GM23338 (cell line): Measurements from ENCODE around the gene ATP5MK.

ENCODE experiments used
- CREB1 ChIP-seq: fragments of 250-450 bp; sonication (Bioruptor Pico); IDR thresholded peaks from 2 replicates; pipeline ENCODE4 v1.5.0; 2020; ENCODE audit warnings: low read depth, mild to moderate bottlenecking, moderate library complexity
- CTCF ChIP-seq, 2 experiments: fragments of 200-600 bp in 1 of 2; sonication (generic) in 1 of 2; conservative IDR thresholded peaks; 2 replicates each; pipeline versions ENCODE4 v1.5.1 to v1.6.1; 2016 to 2017; ENCODE audit warnings: antibody characterized with exemption in 2 of 2, low read depth in 2 of 2, mild to moderate bottlenecking in 2 of 2, moderate library complexity in 1 of 2
- ETS1 ChIP-seq: IDR thresholded peaks from 2 replicates; pipeline ENCODE4 v1.6.1; 2016; ENCODE audit warnings: antibody characterized with exemption
- EZH2 ChIP-seq: fragments of 200-600 bp; sonication (generic); IDR thresholded peaks from one replicate; pipeline ENCODE4 v1.8.0; 2017; ENCODE audit warnings: antibody characterized with exemption, mild to moderate bottlenecking, low read depth; ENCODE audit not compliant: unreplicated experiment
- EZH2phosphoT487 ChIP-seq: fragments of 200-600 bp; sonication (generic); IDR thresholded peaks from one replicate; pipeline ENCODE4 v1.8.1; 2018; ENCODE audit warnings: antibody characterized with exemption; ENCODE audit not compliant: unreplicated experiment
- JUNB ChIP-seq: IDR thresholded peaks from one replicate; pipeline ENCODE4 v1.6.1; 2016; ENCODE audit warnings: antibody characterized with exemption; ENCODE audit not compliant: unreplicated experiment
- POLR2AphosphoS5 ChIP-seq: IDR thresholded peaks from 2 replicates; pipeline ENCODE4 v1.6.1; 2016; ENCODE audit warnings: antibody characterized with exemption, low read depth
- ZNF114 ChIP-seq: fragments of 250-450 bp; sonication (Bioruptor Pico); IDR thresholded peaks from 2 replicates; pipeline ENCODE4 v1.5.0; 2020; ENCODE audit warnings: mild to moderate bottlenecking, moderate library complexity
- ZNF331 ChIP-seq: fragments of 250-450 bp; sonication (Bioruptor Pico); IDR thresholded peaks from 2 replicates; pipeline ENCODE4 v1.5.0; 2020; ENCODE audit warnings: low read depth, mild to moderate bottlenecking, moderate library complexity
- TF ChIP-seq, protein P1 (sequence below): IDR thresholded peaks from one replicate; pipeline ENCODE4 v1.6.1; 2018; ENCODE audit warnings: antibody characterized with exemption; ENCODE audit not compliant: unreplicated experiment
- TF ChIP-seq, protein P2 (sequence below): fragments of 250-450 bp; sonication (Bioruptor Pico); IDR thresholded peaks from 2 replicates; pipeline ENCODE4 v1.5.0; 2020; ENCODE audit warnings: mild to moderate bottlenecking, moderate library complexity

- TF ChIP-seq EZH2: no peak
- no peak for TF ChIP-seq CTCF (conservative IDR thresholded peaks at IDR 0.05; ENCODE audit: low read depth in 2 of 2)
- TF ChIP-seq JUNB: no peak
- TF ChIP-seq POLR2AphosphoS5: no peak
- TF ChIP-seq, protein P1, sequence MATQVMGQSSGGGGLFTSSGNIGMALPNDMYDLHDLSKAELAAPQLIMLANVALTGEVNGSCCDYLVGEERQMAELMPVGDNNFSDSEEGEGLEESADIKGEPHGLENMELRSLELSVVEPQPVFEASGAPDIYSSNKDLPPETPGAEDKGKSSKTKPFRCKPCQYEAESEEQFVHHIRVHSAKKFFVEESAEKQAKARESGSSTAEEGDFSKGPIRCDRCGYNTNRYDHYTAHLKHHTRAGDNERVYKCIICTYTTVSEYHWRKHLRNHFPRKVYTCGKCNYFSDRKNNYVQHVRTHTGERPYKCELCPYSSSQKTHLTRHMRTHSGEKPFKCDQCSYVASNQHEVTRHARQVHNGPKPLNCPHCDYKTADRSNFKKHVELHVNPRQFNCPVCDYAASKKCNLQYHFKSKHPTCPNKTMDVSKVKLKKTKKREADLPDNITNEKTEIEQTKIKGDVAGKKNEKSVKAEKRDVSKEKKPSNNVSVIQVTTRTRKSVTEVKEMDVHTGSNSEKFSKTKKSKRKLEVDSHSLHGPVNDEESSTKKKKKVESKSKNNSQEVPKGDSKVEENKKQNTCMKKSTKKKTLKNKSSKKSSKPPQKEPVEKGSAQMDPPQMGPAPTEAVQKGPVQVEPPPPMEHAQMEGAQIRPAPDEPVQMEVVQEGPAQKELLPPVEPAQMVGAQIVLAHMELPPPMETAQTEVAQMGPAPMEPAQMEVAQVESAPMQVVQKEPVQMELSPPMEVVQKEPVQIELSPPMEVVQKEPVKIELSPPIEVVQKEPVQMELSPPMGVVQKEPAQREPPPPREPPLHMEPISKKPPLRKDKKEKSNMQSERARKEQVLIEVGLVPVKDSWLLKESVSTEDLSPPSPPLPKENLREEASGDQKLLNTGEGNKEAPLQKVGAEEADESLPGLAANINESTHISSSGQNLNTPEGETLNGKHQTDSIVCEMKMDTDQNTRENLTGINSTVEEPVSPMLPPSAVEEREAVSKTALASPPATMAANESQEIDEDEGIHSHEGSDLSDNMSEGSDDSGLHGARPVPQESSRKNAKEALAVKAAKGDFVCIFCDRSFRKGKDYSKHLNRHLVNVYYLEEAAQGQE: no peak
- no peak for TF ChIP-seq EZH2phosphoT487
- no peak for TF ChIP-seq CREB1 (CRISPR knock-in tag)
- TF ChIP-seq, protein P2, sequence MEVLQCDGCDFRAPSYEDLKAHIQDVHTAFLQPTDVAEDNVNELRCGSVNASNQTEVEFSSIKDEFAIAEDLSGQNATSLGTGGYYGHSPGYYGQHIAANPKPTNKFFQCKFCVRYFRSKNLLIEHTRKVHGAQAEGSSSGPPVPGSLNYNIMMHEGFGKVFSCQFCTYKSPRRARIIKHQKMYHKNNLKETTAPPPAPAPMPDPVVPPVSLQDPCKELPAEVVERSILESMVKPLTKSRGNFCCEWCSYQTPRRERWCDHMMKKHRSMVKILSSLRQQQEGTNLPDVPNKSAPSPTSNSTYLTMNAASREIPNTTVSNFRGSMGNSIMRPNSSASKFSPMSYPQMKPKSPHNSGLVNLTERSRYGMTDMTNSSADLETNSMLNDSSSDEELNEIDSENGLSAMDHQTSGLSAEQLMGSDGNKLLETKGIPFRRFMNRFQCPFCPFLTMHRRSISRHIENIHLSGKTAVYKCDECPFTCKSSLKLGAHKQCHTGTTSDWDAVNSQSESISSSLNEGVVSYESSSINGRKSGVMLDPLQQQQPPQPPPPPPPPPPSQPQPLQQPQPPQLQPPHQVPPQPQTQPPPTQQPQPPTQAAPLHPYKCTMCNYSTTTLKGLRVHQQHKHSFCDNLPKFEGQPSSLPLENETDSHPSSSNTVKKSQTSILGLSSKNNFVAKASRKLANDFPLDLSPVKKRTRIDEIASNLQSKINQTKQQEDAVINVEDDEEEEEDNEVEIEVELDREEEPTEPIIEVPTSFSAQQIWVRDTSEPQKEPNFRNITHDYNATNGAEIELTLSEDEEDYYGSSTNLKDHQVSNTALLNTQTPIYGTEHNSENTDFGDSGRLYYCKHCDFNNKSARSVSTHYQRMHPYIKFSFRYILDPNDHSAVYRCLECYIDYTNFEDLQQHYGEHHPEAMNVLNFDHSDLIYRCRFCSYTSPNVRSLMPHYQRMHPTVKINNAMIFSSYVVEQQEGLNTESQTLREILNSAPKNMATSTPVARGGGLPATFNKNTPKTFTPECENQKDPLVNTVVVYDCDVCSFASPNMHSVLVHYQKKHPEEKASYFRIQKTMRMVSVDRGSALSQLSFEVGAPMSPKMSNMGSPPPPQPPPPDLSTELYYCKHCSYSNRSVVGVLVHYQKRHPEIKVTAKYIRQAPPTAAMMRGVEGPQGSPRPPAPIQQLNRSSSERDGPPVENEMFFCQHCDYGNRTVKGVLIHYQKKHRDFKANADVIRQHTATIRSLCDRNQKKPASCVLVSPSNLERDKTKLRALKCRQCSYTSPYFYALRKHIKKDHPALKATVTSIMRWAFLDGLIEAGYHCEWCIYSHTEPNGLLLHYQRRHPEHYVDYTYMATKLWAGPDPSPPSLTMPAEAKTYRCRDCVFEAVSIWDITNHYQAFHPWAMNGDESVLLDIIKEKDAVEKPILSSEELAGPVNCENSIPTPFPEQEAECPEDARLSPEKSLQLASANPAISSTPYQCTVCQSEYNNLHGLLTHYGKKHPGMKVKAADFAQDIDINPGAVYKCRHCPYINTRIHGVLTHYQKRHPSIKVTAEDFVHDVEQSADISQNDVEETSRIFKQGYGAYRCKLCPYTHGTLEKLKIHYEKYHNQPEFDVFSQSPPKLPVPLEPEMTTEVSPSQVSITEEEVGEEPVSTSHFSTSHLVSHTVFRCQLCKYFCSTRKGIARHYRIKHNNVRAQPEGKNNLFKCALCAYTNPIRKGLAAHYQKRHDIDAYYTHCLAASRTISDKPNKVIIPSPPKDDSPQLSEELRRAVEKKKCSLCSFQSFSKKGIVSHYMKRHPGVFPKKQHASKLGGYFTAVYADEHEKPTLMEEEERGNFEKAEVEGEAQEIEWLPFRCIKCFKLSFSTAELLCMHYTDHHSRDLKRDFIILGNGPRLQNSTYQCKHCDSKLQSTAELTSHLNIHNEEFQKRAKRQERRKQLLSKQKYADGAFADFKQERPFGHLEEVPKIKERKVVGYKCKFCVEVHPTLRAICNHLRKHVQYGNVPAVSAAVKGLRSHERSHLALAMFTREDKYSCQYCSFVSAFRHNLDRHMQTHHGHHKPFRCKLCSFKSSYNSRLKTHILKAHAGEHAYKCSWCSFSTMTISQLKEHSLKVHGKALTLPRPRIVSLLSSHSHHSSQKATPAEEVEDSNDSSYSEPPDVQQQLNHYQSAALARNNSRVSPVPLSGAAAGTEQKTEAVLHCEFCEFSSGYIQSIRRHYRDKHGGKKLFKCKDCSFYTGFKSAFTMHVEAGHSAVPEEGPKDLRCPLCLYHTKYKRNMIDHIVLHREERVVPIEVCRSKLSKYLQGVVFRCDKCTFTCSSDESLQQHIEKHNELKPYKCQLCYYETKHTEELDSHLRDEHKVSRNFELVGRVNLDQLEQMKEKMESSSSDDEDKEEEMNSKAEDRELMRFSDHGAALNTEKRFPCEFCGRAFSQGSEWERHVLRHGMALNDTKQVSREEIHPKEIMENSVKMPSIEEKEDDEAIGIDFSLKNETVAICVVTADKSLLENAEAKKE: no peak
- no peak for TF ChIP-seq ZNF114
- TF ChIP-seq ZNF331: no peak
- TF ChIP-seq ETS1: no peak
Measured at GRCh38 chr10:103373544-103373943, 22.7 kb downstream of the ATP5MK start.
